CD4-positive, alpha-beta T cell treated with Interleukin-21 for 1 hour (primary cell): ENCODE data around the gene LAMB1.

Experiments
- DNase-seq: peaks from one replicate; pipeline ENCODE4 v3.0.0-alpha.2; 2020

Gene LAMB1

GRCh38 chr7:108016841-108017775 is 14.1 kb upstream of the LAMB1 start:
- no peak for DNase-seq

GRCh38 chr7:108015740-108016139 is 12.8 kb upstream of the LAMB1 start:
- no peak for DNase-seq

- no peak for DNase-seq
These were observed 12.1 kb upstream of the LAMB1 start for GRCh38 chr7:108014747-108015682.

- DNase-seq, result no peak
These were observed 11.3 kb upstream of the LAMB1 start for GRCh38 chr7:108014215-108014614.

GRCh38 chr7:108012499-108013430 is 9.8 kb upstream of the LAMB1 start:
- DNase-seq, result no peak

- no peak for DNase-seq
These were observed 7.4 kb upstream of the LAMB1 start for GRCh38 chr7:108010377-108010776.

- DNase-seq, result no peak
These were observed 6.9 kb upstream of the LAMB1 start for GRCh38 chr7:108009873-108010272.

GRCh38 chr7:108008827-108009226 is 5.9 kb upstream of the LAMB1 start:
- DNase-seq, result no peak

- no peak for DNase-seq
These were observed 5.3 kb upstream of the LAMB1 start for GRCh38 chr7:108008240-108008639.

- no peak for DNase-seq
These were observed 4.8 kb upstream of the LAMB1 start for GRCh38 chr7:108007762-108008161.

GRCh38 chr7:108007261-108007660 is 4.3 kb upstream of the LAMB1 start:
- no peak for DNase-seq

GRCh38 chr7:108004220-108005142 is 1.5 kb upstream of the LAMB1 start:
- no peak for DNase-seq

- DNase-seq, result no peak
These were observed 606 bp upstream of the LAMB1 start for GRCh38 chr7:108003599-108003935.

GRCh38 chr7:108001764-108002725 is 916 bp downstream of the LAMB1 start:
- no peak for DNase-seq

- DNase-seq, result no peak
These were observed 1.8 kb downstream of the LAMB1 start for GRCh38 chr7:108000875-108001763.

GRCh38 chr7:107999779-108000560 is 3.0 kb downstream of the LAMB1 start:
- no peak for DNase-seq

GRCh38 chr7:107998660-107999480 is 4.1 kb downstream of the LAMB1 start:
- no peak for DNase-seq
